Hepatocyte (in vitro differentiated cells): ENCODE measurements around the gene COP1.

Source experiments
- EZH2 ChIP-seq: fragments of 200-600 bp; sonication (generic); IDR thresholded peaks from 2 replicates; pipeline ENCODE4 v1.6.1; 2016; ENCODE audit warnings: antibody characterized with exemption, mild to moderate bottlenecking, borderline replicate concordance
- EZH2phosphoT487 ChIP-seq: fragments of 200-600 bp; sonication (generic); IDR thresholded peaks from one replicate; pipeline ENCODE4 v1.6.1; 2018; ENCODE audit warnings: antibody characterized with exemption, mild to moderate bottlenecking, low read depth, moderate library complexity; ENCODE audit not compliant: unreplicated experiment, severe bottlenecking
- TF ChIP-seq, protein P1 (sequence below): fragments of 200-600 bp; sonication (generic); IDR thresholded peaks from 2 replicates; pipeline ENCODE4 v1.5.1; 2016; ENCODE audit warnings: antibody characterized with exemption, mild to moderate bottlenecking; ENCODE audit not compliant: poor library complexity

DNA sequence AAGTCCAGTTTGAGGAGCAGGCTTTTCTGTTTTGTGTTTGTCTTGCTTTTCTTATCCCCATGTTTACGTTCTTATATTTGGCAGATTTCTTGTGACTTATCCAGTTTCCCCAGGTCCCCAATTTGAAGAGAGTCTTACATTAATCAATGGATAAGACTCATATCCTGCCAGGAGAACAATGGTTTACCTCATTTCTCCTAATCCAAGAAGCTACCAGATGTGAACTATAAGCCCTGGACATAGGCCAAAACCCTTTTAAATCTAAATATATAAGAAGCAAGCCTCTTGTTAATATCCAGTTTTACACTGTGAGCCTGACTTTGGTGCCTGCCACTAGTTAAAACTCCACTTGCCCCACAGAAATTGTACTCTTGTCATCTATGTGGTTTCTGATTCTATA, 15.1 kb upstream of the COP1 start:
- TF ChIP-seq EZH2 (no peak), EZH2phosphoT487 (no peak)
- TF ChIP-seq, protein P1, sequence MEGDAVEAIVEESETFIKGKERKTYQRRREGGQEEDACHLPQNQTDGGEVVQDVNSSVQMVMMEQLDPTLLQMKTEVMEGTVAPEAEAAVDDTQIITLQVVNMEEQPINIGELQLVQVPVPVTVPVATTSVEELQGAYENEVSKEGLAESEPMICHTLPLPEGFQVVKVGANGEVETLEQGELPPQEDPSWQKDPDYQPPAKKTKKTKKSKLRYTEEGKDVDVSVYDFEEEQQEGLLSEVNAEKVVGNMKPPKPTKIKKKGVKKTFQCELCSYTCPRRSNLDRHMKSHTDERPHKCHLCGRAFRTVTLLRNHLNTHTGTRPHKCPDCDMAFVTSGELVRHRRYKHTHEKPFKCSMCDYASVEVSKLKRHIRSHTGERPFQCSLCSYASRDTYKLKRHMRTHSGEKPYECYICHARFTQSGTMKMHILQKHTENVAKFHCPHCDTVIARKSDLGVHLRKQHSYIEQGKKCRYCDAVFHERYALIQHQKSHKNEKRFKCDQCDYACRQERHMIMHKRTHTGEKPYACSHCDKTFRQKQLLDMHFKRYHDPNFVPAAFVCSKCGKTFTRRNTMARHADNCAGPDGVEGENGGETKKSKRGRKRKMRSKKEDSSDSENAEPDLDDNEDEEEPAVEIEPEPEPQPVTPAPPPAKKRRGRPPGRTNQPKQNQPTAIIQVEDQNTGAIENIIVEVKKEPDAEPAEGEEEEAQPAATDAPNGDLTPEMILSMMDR, result no peak
